SH-SY5Y (cell line): Measurements from ENCODE around the gene PCYOX1L.

Experiments used
- GATA2 ChIP-seq: IDR thresholded peaks from 2 replicates; pipeline ENCODE4 v1.6.1; 2011; ENCODE audit warnings: mild to moderate bottlenecking, low read depth, low read length
- GATA3 ChIP-seq: IDR thresholded peaks from 2 replicates; pipeline ENCODE4 v1.6.1; 2011; ENCODE audit warnings: low read depth, mild to moderate bottlenecking, low read length, moderate library complexity

DNA sequence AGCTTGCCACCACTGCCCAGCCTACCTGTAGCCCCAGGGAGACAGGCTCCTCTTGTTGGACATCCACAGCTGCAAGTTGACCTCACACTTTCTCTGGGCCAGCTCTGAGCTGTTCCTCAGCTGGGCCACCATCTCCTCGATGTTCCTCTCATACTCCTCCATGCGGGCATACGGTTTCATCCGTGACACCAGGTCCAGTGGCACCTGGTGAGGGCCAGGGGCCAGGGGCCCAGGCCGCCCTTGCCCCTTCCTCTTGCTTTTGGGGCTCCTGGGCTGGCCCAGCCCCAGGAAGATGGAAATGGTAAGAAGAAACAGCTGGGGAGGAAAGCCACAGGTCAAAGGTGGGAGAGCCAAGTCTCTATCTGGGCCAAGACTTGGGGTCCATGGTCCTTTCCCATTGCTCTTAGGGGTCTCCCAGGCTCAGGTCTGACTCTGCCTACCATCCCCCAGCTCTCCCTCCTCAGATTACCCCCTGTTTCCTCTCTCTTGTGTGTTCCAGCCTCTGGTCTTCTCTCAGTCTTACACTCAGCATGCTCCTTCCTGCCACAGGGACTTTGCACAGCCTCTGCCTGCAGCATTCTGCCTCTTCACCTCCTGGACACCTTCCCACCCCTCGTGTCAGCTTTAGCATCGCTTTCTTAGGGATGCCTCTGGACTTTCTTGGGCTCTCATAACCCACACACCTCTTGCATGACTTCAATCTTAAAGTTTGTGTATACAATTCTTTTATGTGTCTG is 19.0 kb downstream of the PCYOX1L start:
- TF ChIP-seq GATA2 (no peak), GATA3 (no peak)
